ENCODE results near the gene DDHD1.

- TF ChIP-seq POLR2AphosphoS5 (IDR thresholded peaks at IDR 0.05): no peak
- no peak for TF ChIP-seq CTCF (IDR thresholded peaks at IDR 0.05 in 8 of 11, conservative IDR thresholded peaks at IDR 0.05 in 3 of 11)
Measured at GRCh38 chr14:53093206-53093605, 59.9 kb downstream of the DDHD1 start.
